ENCODE measurements around the gene LIMCH1. TPM values are rescaled to one million over a fixed set of nuclear protein-coding genes. Genes with fewer than 3 reads are reported as not detected.
A peak's percentile ranks its signal among the peaks of the same experiment; 100 is the strongest.
"Not testable (repeated sequence)": the region's sequence is repeated elsewhere in the genome, so short reads cannot be mapped to it uniquely, and the experiment has no call there.

Gene LIMCH1
- total RNA-seq, 1 donor = 8.7 TPM

- no peak for DNase-seq (ENCODE audit: low read depth)
- TF ChIP-seq CTCF (IDR thresholded peaks at IDR 0.05; ENCODE audit: insufficient read depth, low read length) = no peak
- H3K4me3 ChIP-seq (ENCODE audit: low read depth, low read length) = no peak overlapping the region
Measured at GRCh38 chr4:41643331-41643730, 105.4 kb downstream of the LIMCH1 start.

- TF ChIP-seq CTCF (IDR thresholded peaks at IDR 0.05; ENCODE audit: insufficient read depth, low read length) = peak; percentile 61
- peak; percentile 25 for DNase-seq (ENCODE audit: low read depth)
- no peak overlapping the region for H3K4me3 ChIP-seq (ENCODE audit: low read depth, low read length)
Measured at GRCh38 chr4:41644288-41644914, 106.4 kb downstream of the LIMCH1 start.

- no peak for DNase-seq (ENCODE audit: low read depth)
- TF ChIP-seq CTCF (IDR thresholded peaks at IDR 0.05; ENCODE audit: insufficient read depth, low read length) = no peak
- no peak overlapping the region for H3K4me3 ChIP-seq (ENCODE audit: low read depth, low read length)
Measured at GRCh38 chr4:41644915-41645295, 106.9 kb downstream of the LIMCH1 start.

DNA sequence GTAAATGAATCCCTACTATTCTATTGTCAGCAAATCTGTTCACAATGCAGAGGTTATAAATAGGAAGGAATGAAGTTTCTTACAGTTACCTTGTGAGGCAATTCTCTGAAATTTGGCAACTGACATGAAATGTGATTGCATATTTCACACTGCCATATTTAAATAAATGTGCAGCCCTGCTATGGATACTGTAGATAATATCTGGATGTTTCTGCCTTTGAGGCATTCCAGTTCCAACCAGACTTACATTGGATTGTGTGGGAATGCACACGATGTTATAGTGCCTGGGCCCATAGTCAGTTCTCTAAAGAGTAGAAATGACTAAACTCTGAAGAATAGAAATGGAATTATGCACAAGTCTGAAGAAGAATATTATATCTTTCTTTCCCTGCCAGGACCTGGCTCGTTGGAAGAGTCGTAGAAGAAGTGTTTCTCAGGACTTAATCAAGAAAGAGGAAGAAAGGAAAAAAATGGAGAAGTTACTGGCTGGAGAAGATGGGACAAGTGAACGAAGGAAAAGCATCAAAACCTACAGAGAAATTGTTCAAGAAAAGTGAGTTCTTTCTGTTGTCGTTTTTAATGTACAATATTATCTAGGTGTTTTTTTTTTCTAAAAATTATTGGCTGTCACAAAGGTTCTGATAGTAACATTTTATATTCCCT is 107.9 kb downstream of the LIMCH1 start:
- DNase-seq (ENCODE audit: low read depth) = no peak
- H3K4me3 ChIP-seq (ENCODE audit: low read depth, low read length) = no peak overlapping the region
- TF ChIP-seq CTCF (IDR thresholded peaks at IDR 0.05; ENCODE audit: insufficient read depth, low read length) = no peak

- DNase-seq (ENCODE audit: low read depth) = no peak
- no peak overlapping the region for H3K4me3 ChIP-seq (ENCODE audit: low read depth, low read length)
- TF ChIP-seq CTCF (IDR thresholded peaks at IDR 0.05; ENCODE audit: insufficient read depth, low read length) = no peak
Measured at GRCh38 chr4:41646862-41647261, 108.9 kb downstream of the LIMCH1 start.

DNA sequence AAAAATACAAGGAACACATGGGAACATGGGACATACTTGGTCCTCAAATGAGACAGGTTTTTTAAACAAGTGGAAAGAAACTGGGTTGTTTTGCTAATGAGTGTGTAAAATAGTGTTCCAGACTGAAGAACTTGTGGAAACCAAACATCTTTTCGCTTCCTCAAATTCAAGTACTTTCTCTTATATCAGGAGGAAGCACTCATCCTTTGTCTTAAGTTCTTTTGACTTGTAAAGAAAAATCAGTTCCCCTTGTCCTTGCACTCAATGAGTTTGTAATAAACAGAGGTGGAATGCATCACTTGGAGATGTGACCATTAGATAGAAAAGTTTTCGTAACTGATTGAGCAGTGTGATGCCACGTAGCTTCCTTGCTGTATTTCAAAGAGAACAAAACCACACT is 109.4 kb downstream of the LIMCH1 start:
- H3K4me3 ChIP-seq (ENCODE audit: low read depth, low read length) = no peak overlapping the region
- no peak for DNase-seq (ENCODE audit: low read depth)
- no peak for TF ChIP-seq CTCF (IDR thresholded peaks at IDR 0.05; ENCODE audit: insufficient read depth, low read length)

DNA sequence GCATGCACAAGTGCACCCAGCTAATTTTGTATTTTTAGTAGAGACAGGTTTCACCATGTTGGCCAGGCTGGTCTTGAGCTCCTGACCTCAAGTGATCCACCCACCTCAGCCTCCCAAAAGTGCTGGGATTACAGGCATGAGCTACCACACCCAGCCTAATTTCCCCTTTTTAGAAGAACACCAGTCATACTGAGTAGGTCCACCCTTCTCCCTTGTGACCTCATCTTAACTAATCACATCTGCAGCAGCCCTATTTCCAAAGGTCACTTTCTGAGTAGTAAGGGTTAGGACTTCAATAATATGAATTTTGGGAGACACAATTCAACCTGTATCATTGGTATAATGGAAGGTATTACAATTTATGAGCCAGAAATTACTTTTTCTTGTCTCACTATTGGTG is 113.2 kb downstream of the LIMCH1 start:
- DNase-seq (ENCODE audit: low read depth) = not testable (repeated sequence)

More for the DNA sequence above, 113.2 kb downstream of the LIMCH1 start:
- H3K4me3 ChIP-seq (ENCODE audit: low read depth, low read length) = not testable (repeated sequence)
